Choroid plexus epithelial cell (primary cell): ENCODE results near the gene PMF1.

Experiments
- DNase-seq: peaks from one replicate; pipeline ENCODE4 v3.0.0-alpha.2; 2010; ENCODE audit warnings: low read depth
- H3K4me3 ChIP-seq: 2 replicates; pipeline ENCODE4 v1.5.1; 2011; ENCODE audit warnings: low read depth, mild to moderate bottlenecking, control low read depth, low read length, moderate library complexity
- CTCF ChIP-seq: conservative IDR thresholded peaks from 2 replicates; pipeline ENCODE4 v1.5.1; 2011; ENCODE audit warnings: low read depth, mild to moderate bottlenecking, control low read depth, inconsistent platforms, low read length, moderate library complexity

The PMF1 gene

GRCh38 chr1:156241311-156241811 lies 28.6 kb downstream of the PMF1 start:
- no peak overlapping the region for H3K4me3 ChIP-seq
- peak; percentile 62 for DNase-seq
- no peak for TF ChIP-seq CTCF

DNA sequence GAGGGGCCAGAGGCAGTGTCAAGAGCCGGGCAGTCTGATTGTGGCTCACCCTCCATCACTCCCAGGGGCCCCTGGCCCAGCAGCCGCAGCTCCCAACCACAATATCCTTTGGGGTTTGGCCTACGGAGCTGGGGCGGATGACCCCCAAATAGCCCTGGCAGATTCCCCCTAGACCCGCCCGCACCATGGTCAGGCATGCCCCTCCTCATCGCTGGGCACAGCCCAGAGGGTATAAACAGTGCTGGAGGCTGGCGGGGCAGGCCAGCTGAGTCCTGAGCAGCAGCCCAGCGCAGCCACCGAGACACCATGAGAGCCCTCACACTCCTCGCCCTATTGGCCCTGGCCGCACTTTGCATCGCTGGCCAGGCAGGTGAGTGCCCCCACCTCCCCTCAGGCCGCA lies 29.1 kb downstream of the PMF1 start, which contains the start of gene BGLAP:
Gene BGLAP, plus strand, starts transcription at position 259 of the 400 bp plus-strand sequence. Its CDS starts 48 bp downstream, at position 307.
- no peak for DNase-seq
- TF ChIP-seq CTCF: no peak
- H3K4me3 ChIP-seq: no peak within 1 kb of the TSS

- DNase-seq: no peak
- TF ChIP-seq CTCF: no peak
- H3K4me3 ChIP-seq: no peak overlapping the region
These were observed 29.9 kb downstream of the PMF1 start for GRCh38 chr1:156242738-156243137.

GRCh38 chr1:156244126-156244525 lies 31.3 kb downstream of the PMF1 start:
- no peak overlapping the region for H3K4me3 ChIP-seq
- TF ChIP-seq CTCF: no peak

DNA sequence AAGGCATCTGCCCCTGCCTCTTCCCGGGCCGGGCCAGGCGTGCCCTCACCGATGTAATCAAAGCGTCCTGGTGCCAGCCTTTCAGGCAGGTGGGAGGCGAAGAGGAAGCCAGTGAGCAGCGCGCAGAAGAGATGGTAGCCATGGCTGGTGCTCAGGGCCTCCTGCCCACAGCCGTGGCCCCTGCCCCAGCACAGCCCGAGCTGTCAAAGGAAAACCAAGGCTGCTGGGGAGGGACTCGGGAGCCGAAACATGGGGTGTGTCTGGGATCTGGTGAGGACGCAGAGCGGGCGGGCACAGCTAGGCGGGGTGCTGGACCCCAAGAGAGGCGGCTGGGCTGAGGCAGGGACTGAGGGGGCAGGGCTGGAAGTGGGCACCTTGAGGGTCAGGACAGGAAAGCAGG lies 31.9 kb downstream of the PMF1 start:
- TF ChIP-seq CTCF: no peak
- DNase-seq: no peak
- H3K4me3 ChIP-seq: no peak overlapping the region

More at GRCh38 chr1:156244126-156244525, 31.3 kb downstream of the PMF1 start:
- no peak for DNase-seq

GRCh38 chr1:156245451-156246232 lies 32.8 kb downstream of the PMF1 start:
- H3K4me3 ChIP-seq: peak overlapping the region; percentile 45
- no peak for TF ChIP-seq CTCF
- DNase-seq: peak; percentile 26
